Mesenchymal stem cell (in vitro differentiated cells and primary cell): ENCODE data around the gene NANOS1.
"Not testable (repeated sequence)": the region's sequence is repeated elsewhere in the genome, so short reads cannot be mapped to it uniquely, and the experiment has no call there.

Experiments
- DNase-seq: peaks from one replicate; pipeline ENCODE4 v3.0.0-alpha.2; 2013
- H2AFZ ChIP-seq: one replicate; pipeline ENCODE4 v1.6.1; 2013; ENCODE audit warnings: low read depth, mild to moderate bottlenecking, control low read depth, inconsistent platforms, low read length, moderate library complexity
- H2AK5ac ChIP-seq: 2 replicates; pipeline ENCODE4 v1.6.1; 2013; ENCODE audit warnings: low read length, moderate library complexity, mild to moderate bottlenecking, inconsistent platforms; ENCODE audit not compliant: severe bottlenecking
- H2BK120ac ChIP-seq: one replicate; pipeline ENCODE4 v1.6.1; 2013; ENCODE audit warnings: low read depth, mild to moderate bottlenecking, inconsistent platforms, low read length, moderate library complexity
- H2BK12ac ChIP-seq, 2 experiments: one replicate each; pipeline ENCODE4 v1.6.1; 2013; ENCODE audit warnings: inconsistent platforms in 2 of 2, low read length in 2 of 2, mild to moderate bottlenecking in 2 of 2, moderate library complexity in 2 of 2, control low read depth in 1 of 2
- H2BK15ac ChIP-seq: one replicate; pipeline ENCODE4 v1.6.1; 2013; ENCODE audit warnings: mild to moderate bottlenecking, low read depth, inconsistent platforms; ENCODE audit not compliant: poor library complexity, severe bottlenecking
- H2BK5ac ChIP-seq: 2 replicates; pipeline ENCODE4 v1.6.1; 2013; ENCODE audit warnings: low read depth, mild to moderate bottlenecking, low read length, control low read depth, inconsistent platforms; ENCODE audit not compliant: poor library complexity, severe bottlenecking
- H3K14ac ChIP-seq, 2 experiments: one replicate each; pipeline ENCODE4 v1.6.1; 2013; ENCODE audit warnings: inconsistent platforms in 2 of 2, low read length in 2 of 2, control low read depth in 1 of 2, mild to moderate bottlenecking in 1 of 2, moderate library complexity in 1 of 2
- H3K18ac ChIP-seq, 2 experiments: one replicate each; pipeline ENCODE4 v1.6.1; 2013; ENCODE audit warnings: inconsistent platforms in 2 of 2, low read length in 2 of 2, control low read depth in 1 of 2, low read depth in 1 of 2, mild to moderate bottlenecking in 1 of 2
- H3K23ac ChIP-seq, 2 experiments: one replicate each; pipeline ENCODE4 v1.6.1; 2013; ENCODE audit warnings: inconsistent platforms in 2 of 2, low read length in 2 of 2, mild to moderate bottlenecking in 2 of 2, moderate library complexity in 2 of 2, control low read depth in 1 of 2
- H3K27ac ChIP-seq: 2 replicates; pipeline ENCODE4 v1.5.1; 2013; ENCODE audit warnings: mild to moderate bottlenecking, moderate library complexity, low read length, control low read depth, inconsistent platforms; ENCODE audit not compliant: poor library complexity, severe bottlenecking
- H3K27me3 ChIP-seq, 2 experiments: 2 replicates each; pipeline versions ENCODE4 v1.6.1 to v1.7.0; 2013; ENCODE audit warnings: low read length in 2 of 2, mild to moderate bottlenecking in 2 of 2, moderate library complexity in 2 of 2, control low read depth in 1 of 2, inconsistent platforms in 1 of 2; ENCODE audit not compliant: control insufficient read depth in 1 of 2, insufficient read depth in 1 of 2
- H3K36me3 ChIP-seq, 2 experiments: 2 replicates each; pipeline versions ENCODE4 v1.6.1 to v1.7.0; 2013; ENCODE audit warnings: low read length in 2 of 2, control low read depth in 1 of 2, inconsistent platforms in 1 of 2, low read depth in 1 of 2, mild to moderate bottlenecking in 1 of 2; ENCODE audit not compliant: insufficient read depth in 2 of 2, control insufficient read depth in 1 of 2
- H3K4ac ChIP-seq, 2 experiments: one replicate each; pipeline ENCODE4 v1.6.1; 2013; ENCODE audit warnings: inconsistent platforms in 2 of 2, low read length in 2 of 2, mild to moderate bottlenecking in 2 of 2, moderate library complexity in 2 of 2, control low read depth in 1 of 2, low read depth in 1 of 2
- H3K4me1 ChIP-seq: 2 replicates; pipeline ENCODE4 v1.6.1; 2013; ENCODE audit warnings: low read depth, low read length, control low read depth; ENCODE audit not compliant: control insufficient read depth, insufficient read depth
- H3K4me2 ChIP-seq: 2 replicates; pipeline ENCODE4 v1.6.1; 2013; ENCODE audit warnings: low read length, mild to moderate bottlenecking, inconsistent platforms; ENCODE audit not compliant: poor library complexity, severe bottlenecking
- H3K4me3 ChIP-seq, 2 experiments: 2 replicates each; pipeline versions ENCODE4 v1.5.1 to v1.7.0; 2013; ENCODE audit warnings: low read length in 2 of 2, mild to moderate bottlenecking in 2 of 2, control low read depth in 1 of 2, low read depth in 1 of 2; ENCODE audit not compliant: insufficient read depth in 1 of 2
- H3K79me1 ChIP-seq: replicated peaks from 2 replicates; pipeline ENCODE4 v1.6.1; 2013; ENCODE audit warnings: mild to moderate bottlenecking, control low read depth, low read length, inconsistent platforms; ENCODE audit not compliant: poor library complexity, severe bottlenecking
- H3K9ac ChIP-seq: 2 replicates; pipeline ENCODE4 v1.7.0; 2013; ENCODE audit warnings: mild to moderate bottlenecking, low read length, moderate library complexity
- H3K9me3 ChIP-seq: 2 replicates; pipeline ENCODE4 v1.7.0; 2013; ENCODE audit warnings: mild to moderate bottlenecking, low read length; ENCODE audit not compliant: control insufficient read depth
- H4K8ac ChIP-seq: one replicate; pipeline ENCODE4 v1.6.1; 2013; ENCODE audit warnings: inconsistent platforms, mild to moderate bottlenecking, low read length, moderate library complexity
- H4K91ac ChIP-seq: one replicate; pipeline ENCODE4 v1.6.1; 2013; ENCODE audit warnings: mild to moderate bottlenecking, low read length, inconsistent platforms
- WGBS: methylation state at CpG from one replicate; pipeline ENCODE4 v1.1.7; 2013; ENCODE audit warnings: mixed read lengths; 5-methylcytosine and 5-hydroxymethylcytosine counted together

NANOS1 gene

GRCh38 chr10:119026301-119027110, 3.0 kb upstream of the NANOS1 start:
- H3K14ac ChIP-seq, result no peak overlapping the region
- H2AK5ac ChIP-seq, result peak overlapping the region; percentile 91
- H3K27ac ChIP-seq, result peak overlapping the region; percentile 15
- 90% methylated on average over 18 of the region's 18 CpGs for WGBS
- no peaks in the 10 kb centered on the region for H3K27me3 ChIP-seq
- no peak overlapping the region for H3K9ac ChIP-seq
- H2BK12ac ChIP-seq, result no peak overlapping the region
- peaks cover 0 to 5% of the 10 kb centered on the region in 2 experiments for H3K36me3 ChIP-seq
- H3K9me3 ChIP-seq, result no peaks in the 10 kb centered on the region
- no peak overlapping the region for H3K23ac ChIP-seq
- DNase-seq, result no peak
- H3K4me2 ChIP-seq, result no peak overlapping the region
- peaks cover 1% of the 10 kb centered on the region for H3K79me1 ChIP-seq
- H2BK15ac ChIP-seq, result no peak overlapping the region
- H2AFZ ChIP-seq, result no peak overlapping the region
- no peak overlapping the region for H3K4ac ChIP-seq
- peaks cover 46% of the 10 kb centered on the region for H3K4me1 ChIP-seq
- no peak overlapping the region for H4K8ac ChIP-seq
- H2BK5ac ChIP-seq, result no peak overlapping the region
- no peak overlapping the region for H2BK120ac ChIP-seq
- no peak overlapping the region for H3K18ac ChIP-seq
- no peak overlapping the region for H3K4me3 ChIP-seq
- H4K91ac ChIP-seq, result no peak overlapping the region

- not testable (repeated sequence) for H2BK12ac ChIP-seq, H3K79me1 ChIP-seq, H2BK15ac ChIP-seq, H2AK5ac ChIP-seq, H3K4ac ChIP-seq, H2AFZ ChIP-seq, H3K23ac ChIP-seq, H2BK120ac ChIP-seq, H3K18ac ChIP-seq, H3K14ac ChIP-seq, DNase-seq, H2BK5ac ChIP-seq, H3K9me3 ChIP-seq, H4K91ac ChIP-seq, H3K27me3 ChIP-seq, H3K27ac ChIP-seq, H3K4me2 ChIP-seq, H3K9ac ChIP-seq, H4K8ac ChIP-seq
- peak overlapping the region in 1 of 2 experiments; percentile 70 for H3K4me3 ChIP-seq
- peaks cover 38% of the 10 kb centered on the region for H3K4me1 ChIP-seq
- WGBS, result 74% methylated on average over 10 of the region's 10 CpGs
- H3K36me3 ChIP-seq, result peaks cover 4 to 24% of the 10 kb centered on the region in 2 experiments
These were observed 1.0 kb upstream of the NANOS1 start for GRCh38 chr10:119028445-119028899.

GRCh38 chr10:119028900-119029612, 458 bp upstream of the NANOS1 start:
- Histone ChIP-seq H3K4me2 (peak overlapping the region; percentile 95), H3K4ac (no peak overlapping the region), H3K9me3 (no peaks in the 10 kb centered on the region), H3K23ac (no peak overlapping the region), H4K91ac (no peak overlapping the region), H2BK5ac (no peak overlapping the region), H3K79me1 (peaks cover 3% of the 10 kb centered on the region), H2AFZ (no peak overlapping the region), H3K27me3 (no peaks in the 10 kb centered on the region), H2BK12ac (no peak overlapping the region), H4K8ac (no peak overlapping the region), H3K9ac (peak overlapping the region; percentile 26), H3K4me3 (peak overlapping the region; percentile 68 to 70), H3K14ac (no peak overlapping the region), H3K4me1 (peaks cover 34% of the 10 kb centered on the region), H3K18ac (no peak overlapping the region), H2BK15ac (no peak overlapping the region), H3K36me3 (peaks cover 8 to 30% of the 10 kb centered on the region in 2 experiments), H3K27ac (peak overlapping the region; percentile 23), H2AK5ac (no peak overlapping the region), H2BK120ac (no peak overlapping the region)
- 11% methylated on average over 39 of the region's 68 CpGs for WGBS
- peak; percentile 88 for DNase-seq
